ENCODE data around the gene CMTR1. TPM values are rescaled to one million over a fixed set of nuclear protein-coding genes. Genes with fewer than 3 reads are reported as not detected.

CMTR1 gene
- total and polyA plus RNA-seq, 2 of the 13 experiments (the other 11 are each of a cell fraction or from before 2014, with no cell fraction given): 19.7 to 55.2 TPM

- TF ChIP-seq TFAP4 (IDR thresholded peaks at IDR 0.05; ENCODE audit: borderline replicate concordance, low read depth): peak; percentile 81; the same call in 1 of the 2 replicates
- TF ChIP-seq HOXA3 (CRISPR knock-in tag; IDR thresholded peaks at IDR 0.05): peak; percentile 98
- TF ChIP-seq ATF6 (CRISPR knock-in tag; conservative IDR thresholded peaks at IDR 0.05): no peak; the same call in 1 of the 2 replicates
- peak; percentile 54; the same call in 1 of the 2 replicates for TF ChIP-seq TFDP2 (CRISPR knock-in tag; IDR thresholded peaks at IDR 0.05)
- peak; percentile 61; the same call in 1 of the 2 replicates for TF ChIP-seq ZNF343 (CRISPR knock-in tag; IDR thresholded peaks at IDR 0.05)
- TF ChIP-seq WIZ (CRISPR knock-in tag; IDR thresholded peaks at IDR 0.05): peak; percentile 54
- TF ChIP-seq ZBTB34 (CRISPR knock-in tag; IDR thresholded peaks at IDR 0.05): no peak; the same call in 1 of the 2 replicates
- TF ChIP-seq ATF7 (IDR thresholded peaks at IDR 0.05): peak; percentile 99
- peak; percentile 93 for TF ChIP-seq ATF7 (CRISPR knock-in tag; IDR thresholded peaks at IDR 0.05)
- TF ChIP-seq NFRKB (IDR thresholded peaks at IDR 0.05): no peak
- no peak for TF ChIP-seq MLXIP (CRISPR knock-in tag; IDR thresholded peaks at IDR 0.05; ENCODE audit: borderline replicate concordance)
- peak; percentile 69 for TF ChIP-seq ZSCAN21 (CRISPR knock-in tag; IDR thresholded peaks at IDR 0.05; ENCODE audit: borderline replicate concordance)
- no peak for TF ChIP-seq SOX6 (IDR thresholded peaks at IDR 0.05)
- peak; percentile 63 for TF ChIP-seq SOX6 (CRISPR knock-in tag; IDR thresholded peaks at IDR 0.05)
- peak; percentile 97 for TF ChIP-seq SAP130 (CRISPR knock-in tag; IDR thresholded peaks at IDR 0.05; ENCODE audit: low read depth)
- TF ChIP-seq CTCF (CRISPR knock-in tag; IDR thresholded peaks at IDR 0.05): peak; percentile 47
- no peak; the same call in 1 of the 2 replicates for TF ChIP-seq EEA1 (CRISPR knock-in tag; IDR thresholded peaks at IDR 0.05; ENCODE audit: borderline replicate concordance)
- peak; percentile 60 for TF ChIP-seq XRCC5 (optimal IDR thresholded peaks at IDR 0.05; ENCODE audit: low read length)
- no peak for TF ChIP-seq NFE2L1 (CRISPR knock-in tag; IDR thresholded peaks at IDR 0.05; ENCODE audit: borderline replicate concordance)
- TF ChIP-seq POGZ (CRISPR knock-in tag; IDR thresholded peaks at IDR 0.05): peak; percentile 96
These were observed at the start of gene CMTR1 (continued) for GRCh38 chr6:37432916-37433656.

Data from HepG2 (cell line).